ENCODE data around the gene PCDHGA11. TPM values are rescaled to one million over a fixed set of nuclear protein-coding genes. Genes with fewer than 3 reads are reported as not detected.

Gene PCDHGA11
- total and polyA plus RNA-seq, 10 of the 15 experiments (the other 5 are each of a cell fraction or from before 2014, with no cell fraction given): 0.21 to 3.4 (median 2.2) TPM

DNA sequence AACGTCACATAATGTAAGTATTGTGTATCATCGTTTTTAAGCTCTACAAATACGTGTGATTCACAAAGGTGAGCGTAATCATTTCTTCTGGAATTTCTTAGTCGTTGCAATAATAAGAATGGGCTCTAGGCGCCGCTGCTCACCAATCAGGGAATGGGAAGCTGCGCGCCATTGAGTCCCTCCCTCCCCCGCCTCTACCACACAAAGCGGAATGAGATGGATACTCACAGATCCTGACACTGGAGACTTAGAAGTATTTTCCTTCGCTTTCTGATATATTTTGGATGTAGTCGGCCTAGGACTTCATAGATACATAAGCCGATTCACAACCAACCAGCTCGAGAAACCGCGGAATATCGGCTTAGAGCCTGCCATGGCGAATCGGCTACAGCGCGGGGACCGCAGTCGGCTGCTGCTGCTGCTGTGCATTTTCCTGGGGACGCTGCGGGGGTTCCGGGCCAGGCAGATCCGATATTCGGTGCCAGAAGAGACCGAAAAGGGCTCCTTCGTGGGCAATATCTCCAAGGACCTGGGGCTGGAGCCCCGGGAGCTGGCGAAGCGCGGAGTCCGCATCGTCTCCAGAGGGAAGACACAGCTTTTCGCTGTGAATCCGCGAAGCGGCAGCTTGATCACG lies at the start of gene PCDHGA11 (continued):
- TF ChIP-seq ETV6 (conservative IDR thresholded peaks at IDR 0.05 in 1 of 2, IDR thresholded peaks at IDR 0.05 in 1 of 2; ENCODE audit: borderline replicate concordance in 1 of 2, low read depth in 1 of 2) (0 out of 4 replicates have a peak, but pooled peaks of 1 of the 2 experiments have one; percentile 8), NFYB (IDR thresholded peaks at IDR 0.05; ENCODE audit: insufficient read depth, low read depth, low read length) (no peak), HCFC1 (IDR thresholded peaks at IDR 0.05; ENCODE audit: low read length) (no peak), CEBPB (IDR thresholded peaks at IDR 0.05; ENCODE audit: borderline replicate concordance in 1 of 2, low read depth in 2 of 2, low read length in 2 of 2) (no peak), SP1 (IDR thresholded peaks at IDR 0.05; ENCODE audit: low read depth, low read length) (no peak), CREB1 (IDR thresholded peaks at IDR 0.05; ENCODE audit: low read depth) (0 out of 2 replicates have a peak, but pooled peaks have one; percentile 37), SMAD5 (IDR thresholded peaks at IDR 0.05; ENCODE audit: low read depth) (no peak), SREBF1 (IDR thresholded peaks at IDR 0.05; ENCODE audit: low read length) (no peak), IKZF2 (IDR thresholded peaks at IDR 0.05) (peak; percentile 33 to 36; a peak in 3 of 4 replicates), KAT2A (conservative IDR thresholded peaks at IDR 0.05; ENCODE audit: control insufficient read depth, low read depth, low read length) (no peak), SMARCA5 (IDR thresholded peaks at IDR 0.05) (0 out of 2 replicates have a peak, but pooled peaks have one; percentile 56), NRF1 (conservative IDR thresholded peaks at IDR 0.05; ENCODE audit: low read depth, low read length) (no peak), NFXL1 (IDR thresholded peaks at IDR 0.05; ENCODE audit: borderline replicate concordance) (no peak), RAD51 (IDR thresholded peaks at IDR 0.05) (no peak), HDAC2 (IDR thresholded peaks at IDR 0.05) (no peak), STAT1 (conservative IDR thresholded peaks at IDR 0.05) (no peak), MYC (IDR thresholded peaks at IDR 0.05; ENCODE audit: insufficient read depth, insufficient read length, insufficient replicate concordance, low read length, severe bottlenecking) (no peak), SUPT20H (IDR thresholded peaks at IDR 0.05; ENCODE audit: borderline replicate concordance, control insufficient read depth, low read depth, low read length) (no peak), RBBP5 (conservative IDR thresholded peaks at IDR 0.05) (no peak), TCF7 (IDR thresholded peaks at IDR 0.05; ENCODE audit: borderline replicate concordance) (no peak), NFYA (IDR thresholded peaks at IDR 0.05; ENCODE audit: borderline replicate concordance, low read depth, low read length) (no peak)
- TF ChIP-seq, protein P1, sequence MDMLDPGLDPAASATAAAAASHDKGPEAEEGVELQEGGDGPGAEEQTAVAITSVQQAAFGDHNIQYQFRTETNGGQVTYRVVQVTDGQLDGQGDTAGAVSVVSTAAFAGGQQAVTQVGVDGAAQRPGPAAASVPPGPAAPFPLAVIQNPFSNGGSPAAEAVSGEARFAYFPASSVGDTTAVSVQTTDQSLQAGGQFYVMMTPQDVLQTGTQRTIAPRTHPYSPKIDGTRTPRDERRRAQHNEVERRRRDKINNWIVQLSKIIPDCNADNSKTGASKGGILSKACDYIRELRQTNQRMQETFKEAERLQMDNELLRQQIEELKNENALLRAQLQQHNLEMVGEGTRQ (IDR thresholded peaks at IDR 0.05; ENCODE audit: borderline replicate concordance, low read depth, low read length): no peak
- TF ChIP-seq, protein P2, sequence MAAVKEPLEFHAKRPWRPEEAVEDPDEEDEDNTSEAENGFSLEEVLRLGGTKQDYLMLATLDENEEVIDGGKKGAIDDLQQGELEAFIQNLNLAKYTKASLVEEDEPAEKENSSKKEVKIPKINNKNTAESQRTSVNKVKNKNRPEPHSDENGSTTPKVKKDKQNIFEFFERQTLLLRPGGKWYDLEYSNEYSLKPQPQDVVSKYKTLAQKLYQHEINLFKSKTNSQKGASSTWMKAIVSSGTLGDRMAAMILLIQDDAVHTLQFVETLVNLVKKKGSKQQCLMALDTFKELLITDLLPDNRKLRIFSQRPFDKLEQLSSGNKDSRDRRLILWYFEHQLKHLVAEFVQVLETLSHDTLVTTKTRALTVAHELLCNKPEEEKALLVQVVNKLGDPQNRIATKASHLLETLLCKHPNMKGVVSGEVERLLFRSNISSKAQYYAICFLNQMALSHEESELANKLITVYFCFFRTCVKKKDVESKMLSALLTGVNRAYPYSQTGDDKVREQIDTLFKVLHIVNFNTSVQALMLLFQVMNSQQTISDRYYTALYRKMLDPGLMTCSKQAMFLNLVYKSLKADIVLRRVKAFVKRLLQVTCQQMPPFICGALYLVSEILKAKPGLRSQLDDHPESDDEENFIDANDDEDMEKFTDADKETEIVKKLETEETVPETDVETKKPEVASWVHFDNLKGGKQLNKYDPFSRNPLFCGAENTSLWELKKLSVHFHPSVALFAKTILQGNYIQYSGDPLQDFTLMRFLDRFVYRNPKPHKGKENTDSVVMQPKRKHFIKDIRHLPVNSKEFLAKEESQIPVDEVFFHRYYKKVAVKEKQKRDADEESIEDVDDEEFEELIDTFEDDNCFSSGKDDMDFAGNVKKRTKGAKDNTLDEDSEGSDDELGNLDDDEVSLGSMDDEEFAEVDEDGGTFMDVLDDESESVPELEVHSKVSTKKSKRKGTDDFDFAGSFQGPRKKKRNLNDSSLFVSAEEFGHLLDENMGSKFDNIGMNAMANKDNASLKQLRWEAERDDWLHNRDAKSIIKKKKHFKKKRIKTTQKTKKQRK (IDR thresholded peaks at IDR 0.05; ENCODE audit: low read depth, low read length): no peak
- TF ChIP-seq, protein P3, sequence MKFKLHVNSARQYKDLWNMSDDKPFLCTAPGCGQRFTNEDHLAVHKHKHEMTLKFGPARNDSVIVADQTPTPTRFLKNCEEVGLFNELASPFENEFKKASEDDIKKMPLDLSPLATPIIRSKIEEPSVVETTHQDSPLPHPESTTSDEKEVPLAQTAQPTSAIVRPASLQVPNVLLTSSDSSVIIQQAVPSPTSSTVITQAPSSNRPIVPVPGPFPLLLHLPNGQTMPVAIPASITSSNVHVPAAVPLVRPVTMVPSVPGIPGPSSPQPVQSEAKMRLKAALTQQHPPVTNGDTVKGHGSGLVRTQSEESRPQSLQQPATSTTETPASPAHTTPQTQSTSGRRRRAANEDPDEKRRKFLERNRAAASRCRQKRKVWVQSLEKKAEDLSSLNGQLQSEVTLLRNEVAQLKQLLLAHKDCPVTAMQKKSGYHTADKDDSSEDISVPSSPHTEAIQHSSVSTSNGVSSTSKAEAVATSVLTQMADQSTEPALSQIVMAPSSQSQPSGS (IDR thresholded peaks at IDR 0.05; ENCODE audit: low read length): no peak
